ENCODE data around the gene SPATA31A7. TPM values are rescaled to one million over a fixed set of nuclear protein-coding genes. Genes with fewer than 3 reads are reported as not detected.
"Not testable (repeated sequence)": the region's sequence is repeated elsewhere in the genome, so short reads cannot be mapped to it uniquely, and the experiment has no call there.

SPATA31A7 gene
- total RNA-seq: not detected

DNA sequence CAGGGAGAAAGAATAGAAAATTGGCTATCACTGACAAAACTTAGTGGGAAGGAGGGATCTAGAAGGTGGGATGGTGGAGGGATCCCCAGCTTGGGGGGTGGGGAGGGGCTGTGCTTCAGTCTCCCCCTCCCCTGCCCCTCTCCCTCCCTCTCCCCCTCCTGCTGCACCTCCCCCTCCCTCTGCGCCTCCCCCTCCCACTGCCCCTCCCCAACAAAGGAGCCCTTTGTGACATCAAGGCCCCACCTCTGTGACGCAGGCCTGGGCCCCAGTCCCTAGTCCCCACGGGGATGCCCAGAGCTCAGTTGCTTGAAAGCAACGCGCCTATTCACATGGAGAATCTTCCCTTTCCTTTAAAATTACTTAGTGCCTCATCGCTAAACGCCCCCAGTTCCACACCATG lies at the start of gene SPATA31A7:
TSS of gene SPATA31A7 (plus strand) at position 301 of the 400 bp plus-strand sequence. CDS start at position 330, 29 bp downstream.
- CTCF ChIA-PET; H3K9me3 Mint-ChIP-seq (ENCODE audit: low read depth); POLR2A ChIA-PET; ATAC-seq; H3K4me1 Mint-ChIP-seq; H3K36me3 Mint-ChIP-seq (ENCODE audit: low read depth); H3K27me3 Mint-ChIP-seq; DNase-seq; intact Hi-C loops (cut with DNase I, micrococcal nuclease); H3K4me3 Mint-ChIP-seq; H3K27ac Mint-ChIP-seq: not testable (repeated sequence)

DNA sequence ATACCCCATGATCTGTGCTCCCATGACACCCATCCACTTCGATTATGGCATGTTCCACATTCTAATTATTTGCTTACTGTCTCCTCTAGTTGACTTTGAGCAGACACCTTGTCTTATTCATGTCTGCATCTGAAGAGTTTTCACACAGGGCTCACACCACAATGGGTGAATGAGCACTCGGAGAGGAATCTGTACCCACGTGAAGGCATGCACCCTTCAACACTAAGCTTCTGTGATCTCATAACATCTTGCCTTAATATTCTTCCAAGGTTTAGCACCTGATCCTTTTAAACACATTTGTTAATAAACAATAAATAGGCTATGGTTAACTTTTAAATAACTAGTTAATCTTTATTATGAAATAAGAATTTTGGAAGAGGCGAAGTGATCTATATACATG lies 36.6 kb downstream of the SPATA31A7 start:
- CTCF ChIA-PET; DNase-seq; H3K9me3 Mint-ChIP-seq (ENCODE audit: low read depth); H3K4me1 Mint-ChIP-seq; H3K27me3 Mint-ChIP-seq; ATAC-seq; H3K27ac Mint-ChIP-seq; intact Hi-C loops (cut with DNase I, micrococcal nuclease); POLR2A ChIA-PET; H3K4me3 Mint-ChIP-seq; H3K36me3 Mint-ChIP-seq (ENCODE audit: low read depth): not testable (repeated sequence)
